H9 (cell line): Measurements from ENCODE around the gene OGA. TPM values are rescaled to one million over a fixed set of nuclear protein-coding genes. Genes with fewer than 3 reads are reported as not detected.

Experiments used
- DNase-seq: peaks from one replicate; pipeline ENCODE4 v3.0.0-alpha.2; 2017
- H2AFZ ChIP-seq: one replicate; pipeline ENCODE4 v1.6.1; 2013; ENCODE audit warnings: mild to moderate bottlenecking, low read length, control low read depth, moderate library complexity
- H2AK5ac ChIP-seq: 2 replicates; pipeline ENCODE4 v1.6.1; 2013; ENCODE audit warnings: low read length, control low read depth, mixed read lengths; ENCODE audit not compliant: insufficient read length
- H2BK120ac ChIP-seq: one replicate; pipeline ENCODE4 v1.6.1; 2013; ENCODE audit warnings: low read depth, mild to moderate bottlenecking, low read length, control low read depth, inconsistent platforms; ENCODE audit not compliant: poor library complexity, severe bottlenecking
- H2BK12ac ChIP-seq: 2 replicates; pipeline ENCODE4 v1.6.1; 2013; ENCODE audit warnings: low read length, control low read depth, mixed read lengths, low read depth; ENCODE audit not compliant: insufficient read length
- H2BK15ac ChIP-seq: 2 replicates; pipeline ENCODE4 v1.6.1; 2013; ENCODE audit warnings: low read depth, low read length, control low read depth
- H2BK20ac ChIP-seq: one replicate; pipeline ENCODE4 v1.6.1; 2013; ENCODE audit warnings: low read depth, mild to moderate bottlenecking, low read length, control low read depth, inconsistent platforms; ENCODE audit not compliant: poor library complexity, severe bottlenecking
- H2BK5ac ChIP-seq: 2 replicates; pipeline ENCODE4 v1.6.1; 2013; ENCODE audit warnings: low read length, control low read depth, mixed read lengths; ENCODE audit not compliant: insufficient read length
- H3K14ac ChIP-seq: 2 replicates; pipeline ENCODE4 v1.6.1; 2013; ENCODE audit warnings: low read length, control low read depth; ENCODE audit not compliant: insufficient read depth
- H3K18ac ChIP-seq: 2 replicates; pipeline ENCODE4 v1.6.1; 2013; ENCODE audit warnings: low read depth, mild to moderate bottlenecking, mixed read lengths, low read length, control low read depth; ENCODE audit not compliant: insufficient read length
- H3K23ac ChIP-seq: 2 replicates; pipeline ENCODE4 v1.6.1; 2013; ENCODE audit warnings: low read length, control low read depth, mixed read lengths, low read depth; ENCODE audit not compliant: insufficient read length
- H3K23me2 ChIP-seq: 2 replicates; pipeline ENCODE4 v1.6.1; 2013; ENCODE audit warnings: low read depth, mild to moderate bottlenecking, mixed read lengths, low read length, control low read depth; ENCODE audit not compliant: insufficient read length, poor library complexity, severe bottlenecking
- H3K27ac ChIP-seq: 2 replicates; pipeline ENCODE4 v1.5.1; 2013; ENCODE audit warnings: low read length, control low read depth, mixed read lengths, low read depth; ENCODE audit not compliant: insufficient read length
- H3K27me3 ChIP-seq: 2 replicates; pipeline ENCODE4 v1.6.1; 2013; ENCODE audit warnings: low read length, control low read depth, inconsistent platforms; ENCODE audit not compliant: insufficient read depth
- H3K4ac ChIP-seq: 2 replicates; pipeline ENCODE4 v1.6.1; 2013; ENCODE audit warnings: low read depth, mild to moderate bottlenecking, control low read depth, inconsistent platforms, low read length, moderate library complexity
- H3K4me1 ChIP-seq: 2 replicates; pipeline ENCODE4 v1.6.1; 2013; ENCODE audit warnings: low read length, control low read depth, inconsistent platforms; ENCODE audit not compliant: insufficient read depth
- H3K4me2 ChIP-seq: 2 replicates; pipeline ENCODE4 v1.6.1; 2013; ENCODE audit warnings: low read length, control low read depth, mixed read lengths; ENCODE audit not compliant: insufficient read length, insufficient read depth
- H3K56ac ChIP-seq: 2 replicates; pipeline ENCODE4 v1.6.1; 2013; ENCODE audit warnings: low read depth, mild to moderate bottlenecking, mixed read lengths, low read length, control low read depth; ENCODE audit not compliant: insufficient read length
- H3K79me1 ChIP-seq: 2 replicates; pipeline ENCODE4 v1.6.1; 2013; ENCODE audit warnings: low read depth, mild to moderate bottlenecking, moderate library complexity, low read length, control low read depth, inconsistent platforms; ENCODE audit not compliant: insufficient read depth, poor library complexity, severe bottlenecking
- H3K79me2 ChIP-seq: 2 replicates; pipeline ENCODE4 v1.6.1; 2013; ENCODE audit warnings: low read length, control low read depth, inconsistent platforms; ENCODE audit not compliant: insufficient read depth
- H3K9ac ChIP-seq: 2 replicates; pipeline ENCODE4 v1.6.1; 2013; ENCODE audit warnings: low read length, control low read depth, mixed read lengths; ENCODE audit not compliant: insufficient read length; ENCODE audit errors: extremely low read depth
- H3K9me3 ChIP-seq: one replicate; pipeline ENCODE4 v1.6.1; 2013; ENCODE audit warnings: low read depth, low read length, inconsistent platforms; ENCODE audit not compliant: control insufficient read depth
- H3T11ph ChIP-seq: one replicate; pipeline ENCODE4 v1.6.1; 2013; ENCODE audit warnings: mild to moderate bottlenecking, low read length, control low read depth, inconsistent platforms
- H4K20me1 ChIP-seq: one replicate; pipeline ENCODE4 v1.6.1; 2013; ENCODE audit not compliant: control insufficient read depth, insufficient read length, insufficient read depth
- H4K5ac ChIP-seq: 2 replicates; pipeline ENCODE4 v1.6.1; 2013; ENCODE audit warnings: low read depth, mild to moderate bottlenecking, mixed read lengths, low read length, control low read depth; ENCODE audit not compliant: insufficient read length
- H4K8ac ChIP-seq: replicated peaks from 2 replicates; pipeline ENCODE4 v1.6.1; 2013; ENCODE audit warnings: low read length, control low read depth, mixed read lengths, low read depth; ENCODE audit not compliant: insufficient read length
- H4K91ac ChIP-seq: 2 replicates; pipeline ENCODE4 v1.6.1; 2013; ENCODE audit warnings: low read depth, mild to moderate bottlenecking, moderate library complexity, mixed read lengths, low read length, control low read depth; ENCODE audit not compliant: insufficient read length
- H3K27ac Mint-ChIP-seq, 3 experiments: 2 replicates in 2 of 3; 3 replicates in 1 of 3; pipeline ENCODE4 v1.8.0; 2020 to 2021; ENCODE audit warnings: mixed read lengths in 3 of 3, mild to moderate bottlenecking in 1 of 3, moderate library complexity in 1 of 3
- H3K27me3 Mint-ChIP-seq: 2 replicates; pipeline ENCODE4 v1.8.0; 2021; ENCODE audit warnings: low read depth, mild to moderate bottlenecking, moderate library complexity, mixed read lengths
- H3K36me3 Mint-ChIP-seq, 3 experiments: 2 replicates in 2 of 3; 3 replicates in 1 of 3; pipeline ENCODE4 v1.8.0; 2020 to 2021; ENCODE audit warnings: low read depth in 3 of 3, mixed read lengths in 3 of 3; ENCODE audit not compliant: insufficient read depth in 1 of 3
- H3K4me1 Mint-ChIP-seq, 2 experiments: 2 replicates each; pipeline ENCODE4 v1.8.0; 2020; ENCODE audit warnings: mixed read lengths in 2 of 2
- H3K4me3 Mint-ChIP-seq, 2 experiments: 2 replicates in 1 of 2; 3 replicates in 1 of 2; pipeline ENCODE4 v1.8.0; 2020 to 2021; ENCODE audit warnings: mild to moderate bottlenecking in 2 of 2, mixed read lengths in 2 of 2, moderate library complexity in 1 of 2
- H3K9me3 Mint-ChIP-seq, 2 experiments: 2 replicates in 1 of 2; 3 replicates in 1 of 2; pipeline ENCODE4 v1.8.0; 2020; ENCODE audit warnings: mild to moderate bottlenecking in 2 of 2, mixed read lengths in 2 of 2, moderate library complexity in 1 of 2
- WGBS: extraction: QIAGEN DNeasy Blood & Tissue Kit; methylation state at CpG from one replicate; pipeline ENCODE4 v1.1.7; 2013; ENCODE audit warnings: missing lambda C conversion rate, low lambda C conversion rate, mixed read lengths; ENCODE audit not compliant: insufficient read length; ENCODE audit errors: extremely low coverage; 5-methylcytosine and 5-hydroxymethylcytosine counted together
- total RNA-seq: library from RNA; stranded (reverse); gene quantifications from 2 replicates; pipeline ENCODE4 v1.2.1, GENCODE V29; 2021
- TF ChIP-seq, protein P1 (sequence below): fragments of 200-600 bp; sonication (generic); conservative IDR thresholded peaks from 3 replicates; pipeline ENCODE4 v1.8.0; 2021; ENCODE audit warnings: antibody characterized with exemption, mild to moderate bottlenecking

The OGA gene
- total RNA-seq, 1 experiment from 2014 or later = 125 TPM

DNA sequence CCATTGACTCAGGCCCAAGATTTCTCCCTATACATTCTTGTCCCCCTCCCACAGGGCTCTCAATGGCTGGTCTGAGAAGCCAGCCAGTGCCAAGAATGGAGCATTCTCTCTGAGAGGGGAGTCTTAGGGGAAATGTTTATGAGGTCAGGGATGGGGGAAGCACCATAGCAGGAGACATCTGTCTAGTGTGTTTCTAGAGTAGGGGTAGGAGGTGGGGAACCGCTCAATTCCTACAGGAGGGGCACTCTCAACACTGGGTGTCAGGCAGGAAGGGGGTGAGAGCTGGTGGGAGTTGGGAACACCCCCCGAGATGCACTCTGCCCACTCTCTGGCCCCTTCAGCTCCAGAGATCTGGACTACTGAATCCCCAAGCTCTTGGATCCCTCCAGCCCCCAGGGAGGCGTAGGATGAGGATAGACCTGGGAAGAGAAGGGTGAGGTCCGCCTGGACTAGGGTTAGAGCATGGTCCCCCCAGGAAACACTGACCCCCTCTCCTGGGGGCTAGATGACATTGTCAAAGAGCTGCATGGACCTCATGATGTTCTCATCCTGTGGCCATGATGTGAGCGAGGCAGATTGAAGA lies 8.7 kb upstream of the OGA start:
- no peak for DNase-seq
- Histone ChIP-seq H2BK5ac (no peak overlapping the region), H2BK120ac (no peak overlapping the region), H3K9ac (no peak overlapping the region), H3K18ac (no peak overlapping the region), H3K27ac (no peak overlapping the region), H3K4me1 (peaks cover 6% of the 10 kb centered on the region; the same call in 1 of the 2 replicates), H3K23ac (no peak overlapping the region), H3K27me3 (no peaks in the 10 kb centered on the region), H2BK20ac (no peak overlapping the region), H3T11ph (no peak overlapping the region), H4K8ac (no peak overlapping the region), H2AK5ac (no peak overlapping the region), H3K79me1 (no peaks in the 10 kb centered on the region), H3K4ac (no peak overlapping the region), H4K20me1 (peaks cover 3% of the 10 kb centered on the region), H4K5ac (no peak overlapping the region), H2AFZ (no peak overlapping the region), H2BK15ac (no peak overlapping the region), H3K23me2 (peaks cover 19% of the 10 kb centered on the region), H3K79me2 (no peaks in the 10 kb centered on the region), H3K4me2 (no peak overlapping the region), H3K56ac (no peak overlapping the region), H3K14ac (no peak overlapping the region; the same call in 1 of the 2 replicates), H3K9me3 (no peaks in the 10 kb centered on the region), H2BK12ac (no peak overlapping the region), H4K91ac (no peak overlapping the region)
- Mint-ChIP-seq H3K4me1 (peaks cover 18 to 23% of the 10 kb centered on the region in 2 experiments), H3K27ac (0 out of 7 replicates have a peak overlapping the region, but pooled peaks of 1 of the 3 experiments have one; percentile 27), H3K9me3 (no peaks in the 10 kb centered on the region), H3K27me3 (peaks cover 5% of the 10 kb centered on the region), H3K36me3 (peaks cover 4 to 9% (median 6%) of the 10 kb centered on the region in 3 experiments; a peak in 6 of 7 replicates), H3K4me3 (no peak overlapping the region)
- TF ChIP-seq, protein P1, sequence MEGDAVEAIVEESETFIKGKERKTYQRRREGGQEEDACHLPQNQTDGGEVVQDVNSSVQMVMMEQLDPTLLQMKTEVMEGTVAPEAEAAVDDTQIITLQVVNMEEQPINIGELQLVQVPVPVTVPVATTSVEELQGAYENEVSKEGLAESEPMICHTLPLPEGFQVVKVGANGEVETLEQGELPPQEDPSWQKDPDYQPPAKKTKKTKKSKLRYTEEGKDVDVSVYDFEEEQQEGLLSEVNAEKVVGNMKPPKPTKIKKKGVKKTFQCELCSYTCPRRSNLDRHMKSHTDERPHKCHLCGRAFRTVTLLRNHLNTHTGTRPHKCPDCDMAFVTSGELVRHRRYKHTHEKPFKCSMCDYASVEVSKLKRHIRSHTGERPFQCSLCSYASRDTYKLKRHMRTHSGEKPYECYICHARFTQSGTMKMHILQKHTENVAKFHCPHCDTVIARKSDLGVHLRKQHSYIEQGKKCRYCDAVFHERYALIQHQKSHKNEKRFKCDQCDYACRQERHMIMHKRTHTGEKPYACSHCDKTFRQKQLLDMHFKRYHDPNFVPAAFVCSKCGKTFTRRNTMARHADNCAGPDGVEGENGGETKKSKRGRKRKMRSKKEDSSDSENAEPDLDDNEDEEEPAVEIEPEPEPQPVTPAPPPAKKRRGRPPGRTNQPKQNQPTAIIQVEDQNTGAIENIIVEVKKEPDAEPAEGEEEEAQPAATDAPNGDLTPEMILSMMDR = no peak
- no CpG with 5 or more reads among the region's 5 CpGs for WGBS
